GM21529 (cell line): ENCODE results near the gene TMEM176B.

Source experiments
- ATAC-seq: cut with Tn5 transposase; IDR thresholded peaks from one replicate; pipeline ENCODE4 v1.9.1; 2021; ENCODE audit not compliant: unreplicated experiment

Gene TMEM176B

GRCh38 chr7:150754951-150755350 lies 45.2 kb downstream of the TMEM176B start:
- no peak for ATAC-seq

- peak; percentile 47 for ATAC-seq
Observed at GRCh38 chr7:150753826-150754603, 46.1 kb downstream of the TMEM176B start.

DNA sequence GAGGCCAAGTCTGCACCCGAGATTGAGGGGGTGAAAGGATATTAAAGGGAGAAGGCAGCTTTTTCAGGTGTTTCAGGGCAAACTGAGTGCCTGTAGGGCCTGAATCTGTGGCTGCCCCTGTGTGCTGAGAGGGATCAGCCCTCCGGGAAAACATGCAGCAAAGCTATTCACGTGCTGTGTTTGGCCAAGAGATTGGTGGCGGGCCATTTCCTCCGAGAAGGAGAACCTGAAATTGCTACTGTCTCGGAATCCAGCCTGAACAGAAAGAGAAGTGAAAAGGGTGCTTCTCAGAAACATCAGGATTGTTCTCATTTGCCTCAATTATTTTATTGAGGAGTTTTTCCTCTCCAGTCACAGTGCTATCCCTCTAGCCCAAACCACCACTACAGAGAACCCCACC lies 46.9 kb downstream of the TMEM176B start:
- ATAC-seq = no peak

DNA sequence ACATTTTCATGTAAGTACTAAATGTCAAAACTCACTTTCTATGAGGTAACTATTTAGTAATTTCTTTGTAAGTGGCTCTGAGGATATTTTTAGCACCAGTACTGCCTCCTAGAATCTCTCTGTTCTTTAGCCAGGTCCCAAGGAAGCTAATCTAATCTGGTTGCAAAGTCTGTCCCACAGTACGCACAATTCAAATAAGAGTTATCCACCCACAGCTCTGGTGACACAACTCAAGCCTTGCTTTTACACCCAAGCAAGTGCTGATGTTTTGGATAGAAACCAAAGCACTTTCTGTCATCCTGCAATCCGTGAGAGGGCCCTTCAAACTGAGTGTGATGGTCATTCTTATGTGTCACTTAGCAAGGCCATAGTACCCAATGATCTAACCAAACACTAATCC lies 48.5 kb downstream of the TMEM176B start:
- no peak for ATAC-seq

GRCh38 chr7:150748376-150748775 lies 51.8 kb downstream of the TMEM176B start:
- no peak for ATAC-seq

- ATAC-seq = no peak
Observed at GRCh38 chr7:150746921-150747320, 53.2 kb downstream of the TMEM176B start.

- no peak for ATAC-seq
Observed at GRCh38 chr7:150745876-150746275, 54.3 kb downstream of the TMEM176B start.

DNA sequence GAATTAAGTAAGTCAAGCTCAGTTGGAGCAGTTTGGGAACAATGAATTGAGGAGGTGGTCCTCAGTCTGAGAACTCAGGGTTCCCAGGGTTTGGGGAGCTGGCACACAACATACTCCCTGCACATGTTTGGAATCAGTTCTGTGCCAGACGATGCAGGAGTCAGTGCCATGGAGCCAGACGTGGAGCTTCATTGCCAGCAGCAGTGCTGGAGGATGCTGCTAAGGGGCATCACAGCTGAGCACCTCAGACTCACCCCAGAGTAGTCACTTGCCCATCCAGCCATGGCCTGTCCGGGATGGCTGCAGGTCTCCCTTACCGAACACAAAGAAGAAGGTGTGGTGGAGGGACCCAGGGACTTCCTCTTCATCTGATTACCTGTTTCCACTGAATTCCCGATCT lies 55.1 kb downstream of the TMEM176B start:
- no peak for ATAC-seq

DNA sequence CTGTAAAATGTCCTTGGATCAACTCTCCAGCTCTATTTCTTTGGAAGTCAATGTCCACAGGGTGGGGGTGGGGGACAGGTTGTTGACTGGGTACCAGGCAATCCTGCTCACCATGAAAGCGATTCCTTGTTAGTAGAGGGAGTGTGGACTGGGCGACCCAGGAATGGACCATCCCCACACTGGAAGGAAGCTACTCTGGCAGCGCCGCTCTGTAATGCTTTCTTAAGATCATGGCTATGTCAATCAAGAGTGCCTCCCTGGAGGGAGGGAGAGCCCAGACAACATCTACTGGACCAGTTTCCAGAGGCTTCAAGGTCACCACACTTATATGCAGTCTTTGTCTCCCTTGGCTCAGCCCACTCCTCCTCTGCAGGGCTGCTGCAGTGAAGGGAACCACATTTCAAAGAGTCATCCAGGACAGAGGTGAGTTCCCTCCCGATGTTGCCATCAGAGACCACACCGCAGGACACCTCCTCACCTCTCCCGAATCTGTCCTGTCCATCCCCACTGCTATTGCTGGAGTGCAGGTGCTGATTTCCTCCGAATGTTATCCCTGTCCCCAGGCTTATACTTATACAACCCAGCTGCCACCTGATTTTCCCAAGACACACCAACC lies 56.0 kb downstream of the TMEM176B start:
- no peak for ATAC-seq

GRCh38 chr7:150742286-150742968 lies 57.7 kb downstream of the TMEM176B start:
- no peak for ATAC-seq
